Measurements from ENCODE around the gene CFAP251.
"Not testable (repeated sequence)": the region's sequence is repeated elsewhere in the genome, so short reads cannot be mapped to it uniquely, and the experiment has no call there.

Gene CFAP251

GRCh38 chr12:121903202-121903601, 15.2 kb upstream of the CFAP251 start:
- no peak for DNase-seq (ENCODE audit: low read depth)

- DNase-seq (ENCODE audit: low read depth), result no peak
These were observed 12.6 kb upstream of the CFAP251 start for GRCh38 chr12:121905746-121906145.

- DNase-seq (ENCODE audit: low read depth), result no peak
These were observed 9.7 kb upstream of the CFAP251 start for GRCh38 chr12:121908702-121909101.

- no peak for DNase-seq (ENCODE audit: low read depth)
These were observed 6.4 kb upstream of the CFAP251 start for GRCh38 chr12:121911824-121912585.

- no peak for DNase-seq (ENCODE audit: low read depth)
These were observed 2.5 kb upstream of the CFAP251 start for GRCh38 chr12:121915841-121916321.

GRCh38 chr12:121916719-121917118, 1.7 kb upstream of the CFAP251 start:
- no peak for DNase-seq (ENCODE audit: low read depth)

- DNase-seq (ENCODE audit: low read depth), result no peak
These were observed 267 bp downstream of the CFAP251 start for GRCh38 chr12:121918679-121919038.

GRCh38 chr12:121921066-121921465, 2.7 kb downstream of the CFAP251 start:
- DNase-seq (ENCODE audit: low read depth), result no peak

GRCh38 chr12:121925358-121925695, 6.9 kb downstream of the CFAP251 start:
- no peak for DNase-seq (ENCODE audit: low read depth)

GRCh38 chr12:121926874-121927706, 8.7 kb downstream of the CFAP251 start:
- DNase-seq (ENCODE audit: low read depth), result no peak

GRCh38 chr12:121927813-121928212, 9.4 kb downstream of the CFAP251 start:
- DNase-seq (ENCODE audit: low read depth), result no peak

- DNase-seq (ENCODE audit: low read depth), result not testable (repeated sequence)
These were observed 11.2 kb downstream of the CFAP251 start for GRCh38 chr12:121929545-121929944.

- DNase-seq (ENCODE audit: low read depth), result no peak
These were observed 12.5 kb downstream of the CFAP251 start for GRCh38 chr12:121930862-121931261.

GRCh38 chr12:121932176-121932536, 13.8 kb downstream of the CFAP251 start:
- DNase-seq (ENCODE audit: low read depth), result no peak

- no peak for DNase-seq (ENCODE audit: low read depth)
These were observed 14.6 kb downstream of the CFAP251 start for GRCh38 chr12:121932914-121933521.

GRCh38 chr12:121933522-121934308, 15.3 kb downstream of the CFAP251 start:
- DNase-seq (ENCODE audit: low read depth), result no peak

- DNase-seq (ENCODE audit: low read depth), result no peak
These were observed 15.9 kb downstream of the CFAP251 start for GRCh38 chr12:121934309-121934664.

GRCh38 chr12:121937654-121938053, 19.3 kb downstream of the CFAP251 start:
- no peak for DNase-seq (ENCODE audit: low read depth)

GRCh38 chr12:121939186-121939585, 20.8 kb downstream of the CFAP251 start:
- DNase-seq (ENCODE audit: low read depth), result no peak

- no peak for DNase-seq (ENCODE audit: low read depth)
These were observed 21.8 kb downstream of the CFAP251 start for GRCh38 chr12:121939992-121940766.

- DNase-seq (ENCODE audit: low read depth), result no peak
These were observed 23.8 kb downstream of the CFAP251 start for GRCh38 chr12:121942145-121942718.
